HG02884 (cell line): ENCODE measurements around the gene VAC14.

ENCODE experiments used
- ATAC-seq: cut with Tn5 transposase; IDR thresholded peaks from one replicate; pipeline ENCODE4 v1.9.1; 2021; ENCODE audit warnings: mild to moderate bottlenecking, moderate library complexity; ENCODE audit not compliant: unreplicated experiment

The VAC14 gene

GRCh38 chr16:70665806-70666735 lies 134.9 kb downstream of the VAC14 start:
- ATAC-seq: no peak

GRCh38 chr16:70665113-70665694 lies 135.8 kb downstream of the VAC14 start:
- ATAC-seq: no peak

- no peak for ATAC-seq
These were observed 136.4 kb downstream of the VAC14 start for GRCh38 chr16:70664325-70665112.

- no peak for ATAC-seq
These were observed 137.2 kb downstream of the VAC14 start for GRCh38 chr16:70663524-70664324.

GRCh38 chr16:70662991-70663523 lies 137.9 kb downstream of the VAC14 start:
- ATAC-seq: no peak

- no peak for ATAC-seq
These were observed 138.9 kb downstream of the VAC14 start for GRCh38 chr16:70661918-70662641.

GRCh38 chr16:70661534-70661917 lies 139.4 kb downstream of the VAC14 start:
- ATAC-seq: no peak

GRCh38 chr16:70660672-70661350 lies 140.1 kb downstream of the VAC14 start:
- ATAC-seq: no peak

- ATAC-seq: no peak
These were observed 140.8 kb downstream of the VAC14 start for GRCh38 chr16:70659953-70660671.

GRCh38 chr16:70659546-70659945 lies 141.4 kb downstream of the VAC14 start:
- no peak for ATAC-seq

GRCh38 chr16:70658921-70659320 lies 142.0 kb downstream of the VAC14 start:
- no peak for ATAC-seq

- ATAC-seq: no peak
These were observed 143.0 kb downstream of the VAC14 start for GRCh38 chr16:70657956-70658355.

GRCh38 chr16:70656712-70657263 lies 144.2 kb downstream of the VAC14 start:
- ATAC-seq: no peak

GRCh38 chr16:70656065-70656711 lies 144.8 kb downstream of the VAC14 start:
- ATAC-seq: no peak

GRCh38 chr16:70653809-70654771 lies 146.9 kb downstream of the VAC14 start:
- ATAC-seq: peak; percentile 52

- no peak for ATAC-seq
These were observed 147.6 kb downstream of the VAC14 start for GRCh38 chr16:70653406-70653805.

- no peak for ATAC-seq
These were observed 148.6 kb downstream of the VAC14 start for GRCh38 chr16:70652322-70652721.
